ENCODE measurements around the gene PTER.

GRCh38 chr10:16478801-16479200 is 42.0 kb downstream of the PTER start:
- TF ChIP-seq CTCF (IDR thresholded peaks at IDR 0.05) (no peak), POLR2A (IDR thresholded peaks at IDR 0.05) (no peak)
